NCI-H82 treated with DMSO at 0.1 percent for 48 hours (cell line): ENCODE measurements around the gene ZNF398.
"Not testable (repeated sequence)": the region's sequence is repeated elsewhere in the genome, so short reads cannot be mapped to it uniquely, and the experiment has no call there.

Experiments used
- DNase-seq: peaks from one replicate; lab custom pipeline; 2025; ENCODE audit not compliant: unreplicated experiment; lab: John Stamatoyannopoulos, UW

Gene ZNF398

GRCh38 chr7:149223761-149224160 is 76.5 kb downstream of the ZNF398 start:
- no peak for DNase-seq

GRCh38 chr7:149224352-149224751 is 77.1 kb downstream of the ZNF398 start:
- DNase-seq: no peak

GRCh38 chr7:149225106-149225505 is 77.9 kb downstream of the ZNF398 start:
- no peak for DNase-seq

- DNase-seq: no peak
These were observed 78.4 kb downstream of the ZNF398 start for GRCh38 chr7:149225656-149226055.

- not testable (repeated sequence) for DNase-seq
These were observed 79.1 kb downstream of the ZNF398 start for GRCh38 chr7:149226366-149226765.

- no peak for DNase-seq
These were observed 79.7 kb downstream of the ZNF398 start for GRCh38 chr7:149226840-149227494.

GRCh38 chr7:149228831-149229471 is 81.7 kb downstream of the ZNF398 start:
- DNase-seq: no peak

GRCh38 chr7:149229526-149229925 is 82.3 kb downstream of the ZNF398 start:
- DNase-seq: no peak

- DNase-seq: no peak
These were observed 85.1 kb downstream of the ZNF398 start for GRCh38 chr7:149232362-149232761.
